ENCODE measurements around the gene CTSW.

CTSW gene

DNA sequence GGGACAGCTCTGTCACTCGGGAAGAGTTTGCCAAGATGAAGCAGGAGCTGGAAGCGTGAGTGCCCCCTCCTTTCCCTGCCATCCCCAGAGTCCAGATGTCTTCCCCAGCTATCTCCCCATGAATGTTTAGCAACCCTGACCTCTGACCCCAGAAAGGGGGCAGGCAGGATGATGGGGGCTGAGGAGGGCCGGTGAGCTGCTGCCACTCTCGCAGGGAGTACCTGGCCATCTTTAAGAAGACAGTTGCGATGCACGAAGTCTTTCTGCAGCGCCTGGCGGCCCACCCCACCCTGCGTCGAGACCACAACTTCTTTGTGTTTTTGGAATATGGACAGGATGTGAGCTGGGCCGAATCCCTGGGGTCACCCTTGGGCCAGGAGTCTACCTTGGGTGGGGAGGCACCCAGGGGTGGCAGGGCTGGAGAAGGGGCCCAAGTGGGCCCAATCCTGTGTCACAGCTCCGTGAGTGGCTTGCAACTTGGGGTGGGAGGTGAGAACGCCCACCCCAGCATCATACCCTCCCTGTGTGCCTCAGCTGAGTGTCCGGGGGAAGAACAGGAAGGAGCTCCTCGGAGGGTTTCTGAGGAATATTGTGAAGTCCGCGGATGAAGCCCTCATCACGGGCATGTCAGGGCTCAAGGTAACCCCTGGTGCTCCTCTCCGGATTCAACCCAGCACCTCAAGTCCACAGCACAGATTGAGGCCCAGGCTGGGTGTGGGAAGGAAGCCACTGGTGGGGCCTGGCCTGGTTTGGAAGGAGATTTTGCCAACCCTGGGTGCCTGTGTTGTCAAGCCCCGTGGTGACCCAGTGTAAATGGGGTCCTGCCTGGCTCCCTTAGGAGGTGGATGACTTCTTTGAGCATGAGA is 29.2 kb upstream of the CTSW start:
- Histone ChIP-seq H3K9me2 (ENCODE audit: low read depth, low read length) (no peaks in the 10 kb centered on the region), H3K9me3 (ENCODE audit: low read length) (no peaks in the 10 kb centered on the region), H3K27ac (ENCODE audit: low read depth, low read length, poor library complexity, severe bottlenecking) (no peak overlapping the region), H3K4me1 (ENCODE audit: insufficient read depth, low read length, severe bottlenecking) (no peaks in the 10 kb centered on the region), H3K4me3 (ENCODE audit: low read depth, low read length, poor library complexity, severe bottlenecking) (no peak overlapping the region), H3K4me2 (ENCODE audit: low read length) (no peak overlapping the region), H3K36me3 (ENCODE audit: insufficient read depth, low read length) (peaks cover 46% of the 10 kb centered on the region), H3K9ac (ENCODE audit: low read length) (no peak overlapping the region), H3K27me3 (ENCODE audit: insufficient read depth, low read length) (no peaks in the 10 kb centered on the region), H3F3A (ENCODE audit: insufficient read depth, low read length) (no peaks in the 10 kb centered on the region), H3K79me2 (ENCODE audit: insufficient read depth, low read length) (no peaks in the 10 kb centered on the region), H4K20me1 (ENCODE audit: insufficient read depth, low read length) (no peaks in the 10 kb centered on the region; the same call in 1 of the 2 replicates), H2AFZ (ENCODE audit: low read length) (no peak overlapping the region)
- TF ChIP-seq EZH2 (IDR thresholded peaks at IDR 0.05; ENCODE audit: borderline replicate concordance, low read length): no peak
- TF ChIP-seq, protein P1, sequence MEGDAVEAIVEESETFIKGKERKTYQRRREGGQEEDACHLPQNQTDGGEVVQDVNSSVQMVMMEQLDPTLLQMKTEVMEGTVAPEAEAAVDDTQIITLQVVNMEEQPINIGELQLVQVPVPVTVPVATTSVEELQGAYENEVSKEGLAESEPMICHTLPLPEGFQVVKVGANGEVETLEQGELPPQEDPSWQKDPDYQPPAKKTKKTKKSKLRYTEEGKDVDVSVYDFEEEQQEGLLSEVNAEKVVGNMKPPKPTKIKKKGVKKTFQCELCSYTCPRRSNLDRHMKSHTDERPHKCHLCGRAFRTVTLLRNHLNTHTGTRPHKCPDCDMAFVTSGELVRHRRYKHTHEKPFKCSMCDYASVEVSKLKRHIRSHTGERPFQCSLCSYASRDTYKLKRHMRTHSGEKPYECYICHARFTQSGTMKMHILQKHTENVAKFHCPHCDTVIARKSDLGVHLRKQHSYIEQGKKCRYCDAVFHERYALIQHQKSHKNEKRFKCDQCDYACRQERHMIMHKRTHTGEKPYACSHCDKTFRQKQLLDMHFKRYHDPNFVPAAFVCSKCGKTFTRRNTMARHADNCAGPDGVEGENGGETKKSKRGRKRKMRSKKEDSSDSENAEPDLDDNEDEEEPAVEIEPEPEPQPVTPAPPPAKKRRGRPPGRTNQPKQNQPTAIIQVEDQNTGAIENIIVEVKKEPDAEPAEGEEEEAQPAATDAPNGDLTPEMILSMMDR (IDR thresholded peaks at IDR 0.05; ENCODE audit: low read length): no peak

DNA sequence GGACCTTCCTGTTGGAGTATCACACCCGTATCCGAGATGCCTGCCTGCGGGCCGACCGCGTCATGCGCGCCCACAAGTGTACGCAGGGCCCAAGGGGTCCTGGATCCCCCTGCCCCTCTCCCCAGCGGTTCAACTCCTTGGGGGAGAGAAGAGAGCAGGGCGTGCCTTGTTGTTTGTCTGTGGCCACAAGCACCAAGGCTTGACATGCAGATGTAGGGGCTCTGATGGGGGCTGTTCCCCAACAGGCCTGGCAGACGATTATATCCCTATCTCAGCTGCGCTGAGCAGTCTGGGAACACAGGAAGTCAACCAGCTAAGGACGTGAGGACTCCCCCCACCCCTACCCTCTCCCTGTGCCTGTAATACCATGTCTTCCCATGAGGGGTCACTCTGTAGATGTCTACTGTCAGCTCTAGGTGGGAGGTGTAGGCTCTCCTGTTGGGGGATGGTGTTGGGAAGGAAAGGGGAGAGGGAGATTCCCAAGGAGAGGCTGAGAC is 28.5 kb upstream of the CTSW start:
- Histone ChIP-seq H3K79me2 (ENCODE audit: insufficient read depth, low read length) (peaks cover 3% of the 10 kb centered on the region), H3K9ac (ENCODE audit: low read length) (no peak overlapping the region), H3K36me3 (ENCODE audit: insufficient read depth, low read length) (peaks cover 52% of the 10 kb centered on the region), H4K20me1 (ENCODE audit: insufficient read depth, low read length) (no peaks in the 10 kb centered on the region; the same call in 1 of the 2 replicates), H3K9me3 (ENCODE audit: low read length) (no peaks in the 10 kb centered on the region), H3K4me2 (ENCODE audit: low read length) (no peak overlapping the region), H3K27ac (ENCODE audit: low read depth, low read length, poor library complexity, severe bottlenecking) (no peak overlapping the region), H2AFZ (ENCODE audit: low read length) (no peak overlapping the region), H3K4me1 (ENCODE audit: insufficient read depth, low read length, severe bottlenecking) (peaks cover 1% of the 10 kb centered on the region), H3F3A (ENCODE audit: insufficient read depth, low read length) (no peaks in the 10 kb centered on the region), H3K4me3 (ENCODE audit: low read depth, low read length, poor library complexity, severe bottlenecking) (no peak overlapping the region), H3K27me3 (ENCODE audit: insufficient read depth, low read length) (no peaks in the 10 kb centered on the region), H3K9me2 (ENCODE audit: low read depth, low read length) (no peaks in the 10 kb centered on the region)
- no peak for TF ChIP-seq EZH2 (IDR thresholded peaks at IDR 0.05; ENCODE audit: borderline replicate concordance, low read length)
- TF ChIP-seq, protein P1 (IDR thresholded peaks at IDR 0.05; ENCODE audit: low read length): peak; percentile 66

DNA sequence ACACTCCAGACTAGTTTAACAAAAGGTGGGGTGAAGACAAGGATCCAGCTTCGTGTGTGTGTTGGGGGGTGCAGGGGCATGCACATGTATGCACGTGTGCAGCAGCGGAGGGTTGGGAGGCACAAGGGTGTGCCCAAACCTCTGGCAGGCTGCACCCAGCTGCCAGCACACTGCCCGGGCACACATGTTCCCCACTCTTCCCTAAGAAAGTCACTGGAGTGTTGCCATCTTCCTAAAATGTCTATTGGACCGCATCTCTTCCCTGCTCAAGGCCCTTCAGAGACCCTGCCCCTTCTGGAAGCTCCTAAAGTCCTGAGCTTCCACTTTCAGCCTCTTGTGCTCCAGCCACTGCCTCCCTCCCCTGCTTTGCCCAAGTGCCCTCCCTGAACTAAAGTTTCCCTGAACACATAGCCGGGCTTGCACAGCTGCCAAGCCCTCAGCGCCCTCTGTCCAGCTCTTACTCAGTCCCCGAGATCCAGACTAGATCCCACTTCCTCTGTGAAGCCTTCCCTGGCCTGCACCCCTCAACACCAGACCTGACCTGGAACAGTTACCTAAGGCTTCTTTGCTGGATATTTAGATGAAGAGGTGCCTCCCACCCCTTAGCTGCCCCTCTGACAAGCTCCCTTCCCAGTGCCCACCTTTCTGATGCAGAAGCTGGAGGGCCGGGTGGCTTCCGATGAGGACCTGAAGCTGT is 27.7 kb upstream of the CTSW start:
- no peaks in the 10 kb centered on the region for H3K9me3 ChIP-seq (ENCODE audit: low read length)
- H3K27ac ChIP-seq (ENCODE audit: low read depth, low read length, poor library complexity, severe bottlenecking): no peak overlapping the region
- peaks cover 11% of the 10 kb centered on the region for H3K79me2 ChIP-seq (ENCODE audit: insufficient read depth, low read length)
- no peak overlapping the region for H3K9ac ChIP-seq (ENCODE audit: low read length)
- no peak overlapping the region for H3K4me3 ChIP-seq (ENCODE audit: low read depth, low read length, poor library complexity, severe bottlenecking)
- no peaks in the 10 kb centered on the region for H3K27me3 ChIP-seq (ENCODE audit: insufficient read depth, low read length)
- peaks cover 61% of the 10 kb centered on the region for H3K36me3 ChIP-seq (ENCODE audit: insufficient read depth, low read length)
- H3F3A ChIP-seq (ENCODE audit: insufficient read depth, low read length): no peaks in the 10 kb centered on the region
- no peak overlapping the region for H2AFZ ChIP-seq (ENCODE audit: low read length)
- peaks cover 5% of the 10 kb centered on the region; the same call in 1 of the 2 replicates for H4K20me1 ChIP-seq (ENCODE audit: insufficient read depth, low read length)
- TF ChIP-seq, protein P1 (IDR thresholded peaks at IDR 0.05; ENCODE audit: low read length): no peak
- no peak for TF ChIP-seq EZH2 (IDR thresholded peaks at IDR 0.05; ENCODE audit: borderline replicate concordance, low read length)
- peaks cover 8% of the 10 kb centered on the region for H3K4me1 ChIP-seq (ENCODE audit: insufficient read depth, low read length, severe bottlenecking)
- no peak overlapping the region for H3K4me2 ChIP-seq (ENCODE audit: low read length)
- no peaks in the 10 kb centered on the region for H3K9me2 ChIP-seq (ENCODE audit: low read depth, low read length)

Data from OCI-LY1 (cell line).